ENCODE measurements around the gene GRK7.
"Not testable (repeated sequence)": the region's sequence is repeated elsewhere in the genome, so short reads cannot be mapped to it uniquely, and the experiment has no call there.

GRK7 gene

GRCh38 chr3:141796081-141796888 is 33.1 kb downstream of the GRK7 start:
- DNase-seq: peak in 2 of 4 experiments; percentile 27 to 40

GRCh38 chr3:141796889-141797781 is 33.9 kb downstream of the GRK7 start:
- DNase-seq: peak in 3 of 4 experiments; percentile 6 to 27 (median 12)

GRCh38 chr3:141797819-141798447 is 34.7 kb downstream of the GRK7 start:
- DNase-seq: no peak

GRCh38 chr3:141798448-141798845 is 35.2 kb downstream of the GRK7 start:
- DNase-seq: no peak

GRCh38 chr3:141802316-141803077 is 39.3 kb downstream of the GRK7 start:
- DNase-seq: no peak

- DNase-seq: not testable (repeated sequence)
These were observed 40.3 kb downstream of the GRK7 start for GRCh38 chr3:141803538-141803937.

- DNase-seq: no peak
These were observed 41.2 kb downstream of the GRK7 start for GRCh38 chr3:141804447-141804777.

- no peak for DNase-seq
These were observed 41.8 kb downstream of the GRK7 start for GRCh38 chr3:141804778-141805639.

- DNase-seq: no peak
These were observed 44.2 kb downstream of the GRK7 start for GRCh38 chr3:141807277-141808033.

- no peak for DNase-seq
These were observed 45.4 kb downstream of the GRK7 start for GRCh38 chr3:141808586-141808985.

GRCh38 chr3:141810161-141810560 is 47.0 kb downstream of the GRK7 start:
- DNase-seq: no peak

GRCh38 chr3:141811348-141811747 is 48.1 kb downstream of the GRK7 start:
- DNase-seq: no peak

- DNase-seq: no peak
These were observed 48.9 kb downstream of the GRK7 start for GRCh38 chr3:141812084-141812483.

- DNase-seq: no peak
These were observed 49.4 kb downstream of the GRK7 start for GRCh38 chr3:141812586-141812985.

Measured in activated CD4-positive, CD25-positive, alpha-beta regulatory T cell (primary cell).